ENCODE measurements around the gene MAP4K5.

Gene MAP4K5

DNA sequence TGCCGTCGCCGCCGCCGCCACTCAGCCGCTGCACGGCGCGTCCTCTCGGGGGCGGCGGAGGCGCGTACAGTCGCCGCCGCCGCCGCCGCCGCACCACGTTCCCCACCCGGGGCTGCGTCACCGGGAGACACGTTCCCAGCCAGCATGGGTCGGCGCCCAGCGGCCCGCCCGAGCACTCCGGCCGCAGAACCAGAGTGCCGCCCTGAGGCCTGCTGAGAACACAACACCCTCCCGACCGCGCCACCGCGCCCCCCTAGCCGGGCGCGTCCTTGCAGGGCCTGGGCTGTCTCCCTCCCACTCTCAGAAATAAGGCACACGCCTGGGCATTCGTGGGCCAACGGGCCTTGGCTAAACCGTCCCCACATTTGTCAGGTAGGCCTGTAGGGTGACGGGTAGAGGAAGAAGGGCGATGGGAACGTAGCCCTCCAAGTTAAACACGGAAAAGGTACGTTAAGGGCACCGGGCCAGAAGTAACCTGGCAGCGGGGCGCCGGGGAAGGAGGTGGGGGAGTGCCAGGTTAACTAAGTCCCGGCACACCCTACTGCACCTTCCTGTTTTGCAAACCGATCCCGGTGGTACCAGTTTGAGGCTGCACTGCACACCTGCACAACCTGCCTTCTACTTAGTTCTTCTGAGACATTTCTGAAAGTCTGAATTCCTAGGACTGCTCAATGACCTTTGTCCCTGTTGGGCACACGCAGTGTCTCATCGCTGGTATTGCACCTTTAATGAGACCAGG, at the start of gene MAP4K5:
Gene MAP4K5, minus strand, starts transcription at position 68 of the 739 bp plus-strand sequence. CDS start 520 bp downstream, outside the sequence.
- Histone ChIP-seq H3K36me3 (no peaks in the 10 kb centered on the region), H3K27ac (peak within 1 kb of the TSS; percentile 91 to 96), H3K9me3 (no peaks in the 10 kb centered on the region), H3K4me3 (peak within 1 kb of the TSS; percentile 85 to 96), H3K4me1 (peaks cover 0 to 38% (median 19%) of the 10 kb centered on the region in 4 donors), H3K27me3 (no peaks in the 10 kb centered on the region)
- intact Hi-C loops (cut with DNase I; ENCODE audit: low total_unique reads): loop anchor here (2.0 kb wide), 1 partner anchor 220 kb away; the partner anchor contains the start of genes DMAC2L and L2HGDH
- DNase-seq: peak; percentile 91 to 94
- TF ChIP-seq, protein P1, sequence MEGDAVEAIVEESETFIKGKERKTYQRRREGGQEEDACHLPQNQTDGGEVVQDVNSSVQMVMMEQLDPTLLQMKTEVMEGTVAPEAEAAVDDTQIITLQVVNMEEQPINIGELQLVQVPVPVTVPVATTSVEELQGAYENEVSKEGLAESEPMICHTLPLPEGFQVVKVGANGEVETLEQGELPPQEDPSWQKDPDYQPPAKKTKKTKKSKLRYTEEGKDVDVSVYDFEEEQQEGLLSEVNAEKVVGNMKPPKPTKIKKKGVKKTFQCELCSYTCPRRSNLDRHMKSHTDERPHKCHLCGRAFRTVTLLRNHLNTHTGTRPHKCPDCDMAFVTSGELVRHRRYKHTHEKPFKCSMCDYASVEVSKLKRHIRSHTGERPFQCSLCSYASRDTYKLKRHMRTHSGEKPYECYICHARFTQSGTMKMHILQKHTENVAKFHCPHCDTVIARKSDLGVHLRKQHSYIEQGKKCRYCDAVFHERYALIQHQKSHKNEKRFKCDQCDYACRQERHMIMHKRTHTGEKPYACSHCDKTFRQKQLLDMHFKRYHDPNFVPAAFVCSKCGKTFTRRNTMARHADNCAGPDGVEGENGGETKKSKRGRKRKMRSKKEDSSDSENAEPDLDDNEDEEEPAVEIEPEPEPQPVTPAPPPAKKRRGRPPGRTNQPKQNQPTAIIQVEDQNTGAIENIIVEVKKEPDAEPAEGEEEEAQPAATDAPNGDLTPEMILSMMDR (IDR thresholded peaks at IDR 0.05): peak; percentile 94 to 95

DNA sequence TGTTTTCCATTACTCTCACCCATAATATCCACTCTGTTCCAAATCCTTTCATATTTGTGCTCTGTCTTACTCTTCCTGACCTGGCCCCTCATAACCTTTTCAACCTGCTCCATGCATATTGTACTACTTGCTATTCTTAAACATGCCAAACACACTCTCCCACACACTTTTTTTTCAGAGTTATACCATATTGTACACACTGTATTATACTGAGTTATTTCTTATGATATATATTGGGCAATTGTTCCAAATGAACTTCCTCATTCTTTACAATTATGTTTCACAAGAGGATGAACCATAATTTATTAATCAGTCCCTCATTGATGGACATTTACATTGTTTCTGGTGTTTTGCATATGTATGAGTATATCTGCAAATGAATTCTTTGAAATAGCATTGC, 46.1 kb upstream of the MAP4K5 start:
- intact Hi-C loops (cut with DNase I; ENCODE audit: low total_unique reads): no loop called here
- DNase-seq: no peak
- TF ChIP-seq, protein P1 (IDR thresholded peaks at IDR 0.05): no peak
- Histone ChIP-seq H3K4me3 (no peak overlapping the region), H3K27me3 (no peaks in the 10 kb centered on the region), H3K36me3 (no peaks in the 10 kb centered on the region), H3K9me3 (no peaks in the 10 kb centered on the region), H3K4me1 (no peaks in the 10 kb centered on the region), H3K27ac (no peak overlapping the region)

GRCh38 chr14:50577982-50578381, 45.6 kb upstream of the MAP4K5 start:
- TF ChIP-seq, protein P1 (IDR thresholded peaks at IDR 0.05): no peak
- Histone ChIP-seq H3K4me3 (no peak overlapping the region), H3K4me1 (no peaks in the 10 kb centered on the region), H3K27me3 (no peaks in the 10 kb centered on the region), H3K9me3 (no peaks in the 10 kb centered on the region), H3K27ac (no peak overlapping the region), H3K36me3 (no peaks in the 10 kb centered on the region)
- intact Hi-C loops (cut with DNase I; ENCODE audit: low total_unique reads): no loop called here
- DNase-seq: no peak

DNA sequence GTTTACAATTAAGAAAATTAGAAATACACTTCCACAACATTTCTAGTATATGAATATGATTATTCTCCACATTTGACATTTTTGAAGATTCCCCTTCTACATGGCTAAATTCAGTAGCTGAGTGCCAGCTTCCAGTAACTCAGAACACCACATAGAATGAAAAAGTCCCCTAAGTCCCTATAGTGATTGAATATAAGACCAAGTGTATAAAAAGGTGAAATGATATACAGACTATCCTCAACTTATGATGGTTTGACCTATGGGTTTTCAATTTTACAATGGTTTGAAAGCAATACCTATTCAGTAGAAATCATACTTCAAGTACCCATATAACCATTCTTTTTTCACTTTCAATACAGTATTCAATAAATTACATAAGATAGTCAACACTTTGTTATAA, 43.4 kb upstream of the MAP4K5 start:
- TF ChIP-seq, protein P1 (IDR thresholded peaks at IDR 0.05): no peak
- no peak for DNase-seq
- intact Hi-C loops (cut with DNase I; ENCODE audit: low total_unique reads): no loop called here

GRCh38 chr14:50573862-50574261, 41.5 kb upstream of the MAP4K5 start:
- Histone ChIP-seq H3K27ac (no peak overlapping the region), H3K27me3 (no peaks in the 10 kb centered on the region), H3K9me3 (peaks cover 0 to 33% (median 27%) of the 10 kb centered on the region in 3 donors), H3K4me3 (no peak overlapping the region), H3K4me1 (no peaks in the 10 kb centered on the region), H3K36me3 (peaks cover 0 to 3% (median 3%) of the 10 kb centered on the region in 3 donors)
- intact Hi-C loops (cut with DNase I; ENCODE audit: low total_unique reads): no loop called here
- TF ChIP-seq, protein P1 (IDR thresholded peaks at IDR 0.05): no peak
- no peak for DNase-seq

More for the DNA sequence above, 43.4 kb upstream of the MAP4K5 start:
- H3K27ac ChIP-seq: no peak overlapping the region
- no peak overlapping the region for H3K4me3 ChIP-seq
- H3K4me1 ChIP-seq: no peaks in the 10 kb centered on the region
- H3K9me3 ChIP-seq: peaks cover 0 to 14% (median 10%) of the 10 kb centered on the region in 3 donors
- H3K36me3 ChIP-seq: peaks cover 0 to 3% (median 0%) of the 10 kb centered on the region in 3 donors
- no peaks in the 10 kb centered on the region for H3K27me3 ChIP-seq
